NOMO-1 (cell line): ENCODE results near the gene SMIM35.
A peak's percentile ranks its signal among the peaks of the same experiment; 100 is the strongest.

ENCODE experiments used
- DNase-seq, 2 experiments: peaks; one replicate each; lab custom pipeline; 2025; ENCODE audit not compliant: unreplicated experiment in 2 of 2; lab: John Stamatoyannopoulos, UW

SMIM35 gene

DNA sequence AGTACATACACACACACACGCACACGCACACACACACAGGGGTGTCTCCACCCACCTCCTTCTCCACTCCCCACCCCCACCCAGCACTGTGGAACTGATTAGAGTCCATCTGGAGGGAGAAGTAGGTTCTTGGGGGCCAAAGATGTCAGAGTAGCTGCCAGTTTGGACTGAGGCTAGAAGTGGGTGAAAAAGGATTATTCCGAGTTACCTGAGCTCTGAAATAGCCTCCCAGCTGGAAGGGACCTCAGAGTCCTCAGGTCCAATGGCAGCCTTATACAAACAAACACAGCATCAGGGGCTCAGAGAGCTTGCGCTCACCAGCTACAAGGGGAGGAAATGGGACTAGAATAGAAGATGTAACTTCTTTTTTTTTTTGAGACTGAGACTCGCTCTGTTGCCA, 79.7 kb downstream of the SMIM35 start:
- DNase-seq, result peak; percentile 37

DNA sequence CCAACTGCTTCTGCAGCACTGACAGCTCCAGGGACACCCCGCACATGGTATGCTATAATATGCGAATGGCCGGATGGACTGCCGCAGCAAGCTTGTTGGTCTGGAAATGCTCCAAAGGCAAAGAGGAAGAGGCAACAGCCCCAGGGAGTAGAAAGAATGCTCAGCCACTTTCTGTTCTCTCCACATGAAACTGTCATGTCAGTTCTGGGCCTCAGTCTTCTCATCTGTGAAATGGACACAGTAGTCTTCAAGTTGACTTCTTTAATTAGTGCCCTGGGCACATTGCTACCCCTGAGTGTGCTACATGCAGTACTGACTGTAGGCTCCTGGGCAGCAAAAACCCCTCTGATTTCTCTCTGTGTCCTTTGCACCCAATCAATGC, 80.6 kb downstream of the SMIM35 start:
- DNase-seq, result no peak

DNA sequence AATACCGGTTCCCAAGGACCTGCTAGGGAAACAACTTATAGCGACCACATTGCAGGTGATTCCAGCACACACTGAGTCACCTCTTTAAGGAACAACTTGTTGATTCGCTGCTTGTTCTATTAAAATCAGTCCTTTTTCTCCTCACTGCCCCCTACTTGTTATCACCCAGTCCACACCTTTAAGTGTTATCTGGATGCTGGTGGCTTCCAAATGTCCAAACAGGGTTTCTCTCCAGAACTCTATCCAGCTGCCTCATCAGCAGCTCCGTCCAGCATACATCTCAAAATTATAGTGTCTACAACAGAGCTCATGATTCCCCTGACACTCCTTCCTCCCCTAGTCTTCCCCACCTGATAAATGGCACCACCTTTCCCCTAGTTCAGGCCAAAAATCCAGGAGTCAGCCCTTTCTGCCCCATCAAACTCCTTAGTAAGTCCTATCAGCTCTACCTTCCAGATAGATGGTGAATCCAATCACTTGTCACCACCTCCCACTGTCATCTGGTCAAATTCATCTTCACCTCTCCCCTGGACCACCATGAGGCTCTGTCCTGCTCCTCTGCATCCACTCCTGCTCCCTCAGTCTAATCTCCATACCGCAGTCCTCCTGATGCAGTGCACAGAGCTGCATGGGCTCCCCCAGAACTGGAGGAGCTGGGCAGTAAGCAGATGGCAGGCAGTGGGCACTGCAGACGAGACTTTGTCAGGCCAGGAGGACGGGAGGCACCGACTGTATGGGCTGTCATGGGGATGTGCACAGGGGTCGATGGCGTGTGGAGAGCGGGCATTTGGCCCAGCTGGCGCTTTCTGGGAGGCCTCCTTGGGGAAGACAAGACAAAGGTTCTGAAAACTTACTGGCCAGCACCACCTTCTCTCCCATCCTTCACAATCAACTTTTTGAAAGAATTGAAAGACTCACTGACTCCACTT, 81.3 kb downstream of the SMIM35 start:
- no peak for DNase-seq

DNA sequence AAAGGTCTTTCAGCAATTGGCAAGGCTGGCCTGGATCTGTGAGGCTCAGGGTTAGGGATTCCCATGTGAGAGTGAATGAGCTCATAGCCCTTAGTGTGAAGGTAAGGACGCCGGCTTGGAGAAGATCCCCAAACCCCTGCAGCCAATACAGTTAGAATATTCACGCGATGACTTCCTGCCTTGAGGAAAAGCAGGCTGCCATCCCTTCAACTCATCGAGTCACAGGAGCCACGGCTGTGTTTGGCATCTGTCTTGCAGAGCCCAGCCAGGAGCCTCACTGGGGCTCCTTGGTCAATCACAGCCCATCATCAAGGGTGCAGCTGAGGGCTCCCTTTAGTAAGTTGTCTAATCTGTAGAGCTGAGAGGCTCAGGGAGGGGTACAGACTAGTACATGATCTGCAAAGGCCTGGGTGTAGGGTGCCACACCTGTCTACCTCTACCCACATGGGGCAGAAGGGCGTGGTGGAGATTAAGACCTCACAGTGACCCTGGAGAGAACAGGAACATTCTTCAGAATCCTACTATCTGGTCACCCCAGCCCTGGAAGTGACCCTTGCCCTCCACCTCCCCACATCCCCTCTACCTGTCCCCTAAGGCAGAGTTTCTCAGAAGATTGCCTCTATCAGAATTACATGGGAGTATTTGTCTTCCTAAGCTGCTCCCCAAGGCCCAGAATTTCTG, 82.1 kb downstream of the SMIM35 start:
- DNase-seq, result no peak

DNA sequence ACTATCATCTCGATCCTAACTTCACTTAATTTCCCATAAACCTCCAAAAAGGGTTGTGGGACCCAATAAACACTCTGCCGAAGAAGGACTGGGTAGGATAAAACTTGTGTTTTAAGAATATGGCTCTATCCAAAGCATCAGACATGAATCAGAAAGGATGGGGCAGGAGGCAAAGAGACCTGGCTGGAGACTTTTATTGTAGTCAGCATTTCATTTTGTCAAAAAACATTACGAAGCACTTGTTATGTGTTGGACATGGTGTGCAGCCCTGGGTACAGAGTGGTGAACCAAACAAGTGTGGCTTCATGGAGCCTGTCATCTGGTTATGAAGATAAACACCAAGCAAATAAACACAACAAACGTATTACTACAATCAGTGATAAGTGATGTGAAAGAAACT, 83.3 kb downstream of the SMIM35 start:
- DNase-seq, result no peak

DNA sequence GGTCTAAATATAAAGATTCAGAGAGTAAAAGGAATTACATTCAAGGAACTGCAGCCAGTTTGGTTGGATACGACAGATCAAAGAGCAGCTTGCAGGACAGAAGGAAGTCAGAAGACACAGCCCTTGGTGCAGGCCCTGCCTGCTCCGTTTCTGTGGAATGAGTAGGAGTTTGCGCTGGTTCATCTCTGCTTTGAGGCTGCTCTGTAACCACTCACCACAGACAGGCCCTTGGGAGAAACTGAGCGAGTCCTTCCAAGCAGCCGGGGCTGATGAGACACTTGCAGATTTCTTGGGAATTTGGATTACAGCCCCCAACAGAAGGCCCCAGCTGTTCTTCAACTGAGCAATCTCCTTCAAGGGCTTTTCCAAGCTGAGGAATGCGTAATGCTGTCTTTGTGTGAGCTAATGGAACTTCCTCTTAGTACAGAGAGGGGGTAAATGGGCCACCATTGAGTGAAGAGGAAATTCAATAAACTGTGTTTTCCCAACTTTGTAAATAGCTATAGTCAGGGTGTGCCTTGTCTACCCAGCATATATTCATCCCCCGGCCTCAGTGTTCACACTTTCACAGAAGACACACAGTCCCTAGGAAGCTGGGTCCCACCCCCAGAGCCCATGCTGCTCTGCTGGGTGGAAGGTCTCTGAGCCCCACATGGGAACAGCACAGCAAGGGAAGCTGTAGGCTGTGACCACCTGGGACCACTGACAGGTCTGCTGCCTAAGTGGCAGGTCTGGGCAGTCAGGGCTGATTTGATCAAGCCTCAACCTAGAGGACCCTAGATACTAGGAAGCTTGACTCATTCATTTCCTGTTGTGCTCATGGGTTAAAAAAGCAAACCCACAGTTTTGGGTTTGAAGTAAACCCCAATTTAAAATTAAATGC, 84.0 kb downstream of the SMIM35 start:
- DNase-seq, result peak; percentile 29 to 37

DNA sequence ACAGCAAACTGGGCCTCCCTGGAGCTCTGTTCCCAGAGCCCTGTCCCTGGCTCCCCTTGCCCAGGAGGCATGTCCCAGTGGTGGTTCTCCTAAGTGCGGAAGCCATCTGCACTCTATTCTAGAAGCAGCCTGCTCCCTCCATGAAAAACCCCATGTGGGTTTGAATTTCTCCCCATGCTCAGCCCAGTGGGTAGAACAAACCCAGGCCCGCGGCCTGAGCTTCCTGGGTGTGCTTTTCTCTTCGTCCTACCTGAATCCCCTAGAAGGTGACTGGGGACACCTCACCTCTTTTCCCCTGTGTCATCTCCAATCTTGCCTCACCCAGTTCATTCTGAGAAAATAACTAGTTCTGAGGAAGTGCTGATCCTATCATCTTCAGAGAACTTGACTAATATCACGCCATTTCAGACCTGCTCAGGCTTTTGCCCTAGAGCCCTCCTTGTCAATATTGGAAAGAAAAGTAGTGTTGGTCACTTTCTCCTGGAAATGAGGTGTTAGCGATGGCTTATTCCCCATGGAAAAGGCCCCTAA, 84.7 kb downstream of the SMIM35 start:
- DNase-seq, result no peak

DNA sequence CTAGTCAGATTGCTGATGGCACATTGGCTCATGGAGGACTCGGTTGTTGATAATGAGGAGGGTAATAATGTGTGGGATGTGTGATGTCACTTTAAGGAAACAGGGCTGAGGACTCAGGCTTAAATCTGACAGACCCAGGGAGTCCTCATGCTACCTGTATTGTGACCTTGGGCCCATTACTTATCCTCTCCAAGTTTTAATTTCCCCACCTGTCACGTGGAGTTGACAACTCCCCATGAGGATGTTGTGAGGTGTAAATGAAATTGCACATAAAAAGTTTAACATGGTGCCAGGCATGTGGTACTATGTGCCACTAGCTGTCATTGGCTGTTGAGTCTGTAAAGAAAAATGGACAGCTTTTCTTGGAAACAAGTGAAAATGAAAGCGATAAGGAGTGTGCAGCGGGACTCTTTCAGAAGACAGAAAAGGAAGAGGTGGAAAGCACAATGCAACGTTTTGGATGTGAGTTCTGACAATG, 85.2 kb downstream of the SMIM35 start:
- no peak for DNase-seq

DNA sequence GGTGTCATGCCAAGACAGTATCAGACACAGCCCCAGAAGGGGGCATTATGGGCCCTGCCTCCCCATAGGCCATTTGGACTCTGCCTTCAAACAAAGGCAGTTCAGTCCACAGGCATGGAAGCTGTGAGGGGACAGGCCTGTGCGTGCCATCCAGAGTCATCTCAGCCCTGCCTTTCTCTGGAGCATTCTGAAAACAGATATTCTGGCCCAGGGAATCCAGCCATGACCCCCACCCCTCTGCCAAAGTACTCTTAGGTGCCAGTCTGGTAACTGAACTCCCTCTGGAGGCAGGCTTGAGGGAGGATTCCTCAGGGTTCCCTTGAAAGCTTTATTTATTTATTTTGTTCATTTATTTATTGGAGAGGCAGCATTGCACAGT, 85.9 kb downstream of the SMIM35 start:
- DNase-seq, result no peak

DNA sequence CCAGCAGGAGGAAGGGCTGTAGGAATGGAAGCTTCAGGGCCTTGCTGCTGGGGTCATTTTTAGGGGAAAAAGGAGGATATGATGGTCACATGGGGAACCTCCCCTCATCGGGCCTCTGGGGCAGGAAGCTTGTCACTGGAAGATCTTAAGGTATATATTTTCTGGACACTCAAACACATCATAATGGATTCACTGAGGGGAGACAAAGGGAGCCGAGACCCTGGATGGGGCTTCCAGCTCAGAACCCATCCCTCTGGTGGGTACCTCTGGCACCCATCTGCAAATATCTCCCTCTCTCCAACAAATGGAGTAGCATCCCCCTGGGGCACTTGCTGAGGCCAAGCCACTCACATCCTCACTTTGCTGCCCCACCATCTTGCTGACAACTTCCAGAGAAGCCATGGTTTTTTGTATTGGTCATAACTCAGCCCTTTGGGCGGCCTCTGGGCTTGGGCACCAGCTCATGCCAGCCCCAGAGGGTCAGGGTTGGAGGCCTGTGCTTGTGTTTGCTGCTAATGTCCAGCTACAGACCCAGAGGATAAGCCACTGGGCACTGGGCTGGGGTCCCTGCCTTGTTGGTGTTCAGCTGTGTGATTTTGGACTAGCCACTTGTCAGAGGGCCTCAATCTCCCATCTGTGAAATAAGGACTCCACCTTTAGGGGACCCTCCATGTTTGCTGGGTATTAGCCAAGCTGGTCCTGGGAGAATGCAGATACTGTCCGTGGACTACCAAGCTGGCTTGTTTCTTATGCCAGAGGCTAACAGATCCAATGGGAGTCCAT, 86.5 kb downstream of the SMIM35 start:
- no peak for DNase-seq

DNA sequence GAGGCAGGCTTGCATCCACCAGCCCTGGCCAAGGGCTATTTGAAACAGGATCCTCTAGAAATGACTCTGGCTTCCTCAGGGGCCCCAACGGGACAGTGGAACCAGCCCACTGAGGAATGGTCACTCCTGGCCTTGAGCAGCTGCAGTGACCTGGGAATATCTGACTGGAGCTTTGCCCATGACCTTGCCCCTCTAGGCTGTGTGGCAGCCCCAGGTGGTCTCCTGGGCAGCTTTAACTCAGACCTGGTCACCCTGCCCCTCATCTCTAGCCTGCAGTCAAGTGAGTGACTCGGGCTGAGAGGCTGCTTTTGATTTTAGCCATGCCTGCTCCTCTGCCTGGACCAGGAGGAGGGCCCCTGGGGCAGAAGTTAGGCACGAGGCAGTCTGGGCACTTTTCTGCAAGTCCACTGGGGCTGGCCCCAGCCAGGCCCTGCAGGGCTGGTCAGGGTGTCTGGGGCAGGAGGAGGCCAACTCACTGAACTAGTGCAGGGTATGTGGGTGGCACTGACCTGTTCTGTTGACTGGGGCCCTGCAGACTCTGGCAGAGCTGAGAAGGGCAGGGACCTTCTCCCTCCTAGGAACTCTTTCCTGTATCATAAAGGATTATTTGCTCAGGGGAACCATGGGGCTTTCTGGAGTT, 87.3 kb downstream of the SMIM35 start:
- DNase-seq, result no peak

DNA sequence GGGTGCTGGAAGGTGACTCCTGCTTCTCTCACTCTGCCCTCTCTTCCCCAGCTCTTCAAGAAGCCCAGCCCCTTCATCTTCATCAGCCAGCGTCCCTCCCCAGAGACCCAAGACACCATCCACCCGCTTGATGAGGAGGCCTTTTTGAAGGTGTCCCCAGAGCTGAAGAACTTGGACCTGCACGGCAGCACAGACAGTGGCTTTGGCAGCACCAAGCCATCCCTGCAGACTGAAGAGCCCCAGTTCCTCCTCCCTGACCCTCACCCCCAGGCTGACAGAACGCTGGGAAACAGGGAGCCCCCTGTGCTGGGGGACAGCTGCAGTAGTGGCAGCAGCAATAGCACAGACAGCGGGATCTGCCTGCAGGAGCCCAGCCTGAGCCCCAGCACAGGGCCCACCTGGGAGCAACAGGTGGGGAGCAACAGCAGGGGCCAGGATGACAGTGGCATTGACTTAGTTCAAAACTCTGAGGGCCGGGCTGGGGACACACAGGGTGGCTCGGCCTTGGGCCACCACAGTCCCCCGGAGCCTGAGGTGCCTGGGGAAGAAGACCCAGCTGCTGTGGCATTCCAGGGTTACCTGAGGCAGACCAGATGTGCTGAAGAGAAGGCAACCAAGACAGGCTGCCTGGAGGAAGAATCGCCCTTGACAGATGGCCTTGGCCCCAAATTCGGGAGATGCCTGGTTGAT, 88.0 kb downstream of the SMIM35 start:
- no peak for DNase-seq

DNA sequence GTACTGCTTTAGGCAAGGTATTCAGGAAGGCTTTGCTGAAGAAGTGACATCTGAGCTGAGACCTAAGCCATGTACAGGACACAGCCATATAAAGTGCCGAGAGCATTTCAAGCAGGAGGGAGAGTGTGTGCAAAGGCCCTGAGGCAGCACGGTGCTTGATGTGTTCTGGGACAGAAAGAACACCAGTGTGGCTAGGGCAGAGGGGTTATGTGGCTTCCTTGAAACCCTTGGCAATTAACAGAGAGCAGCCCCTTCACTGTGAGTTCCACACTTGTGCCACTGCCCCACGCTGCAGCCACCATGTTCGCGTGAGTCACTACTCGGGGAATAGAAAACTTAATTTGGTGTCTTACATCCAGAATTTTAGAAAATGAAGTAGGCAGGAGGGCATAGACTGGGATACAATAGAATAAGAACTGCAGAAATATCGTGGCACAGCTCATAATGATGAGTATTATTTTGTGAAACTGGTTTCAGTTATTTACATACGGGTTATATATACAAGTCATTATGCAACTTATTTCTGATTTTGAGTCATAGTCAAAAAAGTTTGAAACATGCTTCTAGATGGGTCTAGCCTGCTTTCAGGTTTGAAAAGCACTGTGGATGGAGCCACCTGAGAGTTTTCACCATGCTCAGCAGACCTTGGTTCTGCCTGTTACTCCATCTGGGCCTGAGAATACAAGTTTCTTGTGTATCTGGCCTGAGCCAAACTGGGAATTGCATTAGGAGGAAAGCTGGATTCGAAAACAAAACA, 88.8 kb downstream of the SMIM35 start:
- DNase-seq, result no peak

DNA sequence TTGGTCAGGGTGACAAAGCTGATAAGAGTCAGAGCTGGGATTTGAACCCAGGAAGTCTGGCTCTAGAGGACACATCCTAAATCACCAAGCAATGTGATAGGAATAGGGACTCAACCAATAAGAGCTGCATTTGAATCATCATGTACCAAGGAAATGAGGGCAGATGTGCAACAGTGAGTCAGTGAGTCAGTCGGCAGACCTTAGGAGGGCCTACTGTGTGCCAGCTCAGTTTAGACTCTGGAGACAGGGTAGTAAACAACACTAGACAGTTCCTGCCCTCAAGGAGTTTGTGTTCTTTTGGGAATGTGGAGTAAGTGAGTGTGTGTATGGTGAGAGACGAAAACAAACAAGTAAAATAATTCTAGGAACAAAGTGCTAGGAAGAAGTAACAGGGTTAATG, 89.4 kb downstream of the SMIM35 start:
- no peak for DNase-seq

DNA sequence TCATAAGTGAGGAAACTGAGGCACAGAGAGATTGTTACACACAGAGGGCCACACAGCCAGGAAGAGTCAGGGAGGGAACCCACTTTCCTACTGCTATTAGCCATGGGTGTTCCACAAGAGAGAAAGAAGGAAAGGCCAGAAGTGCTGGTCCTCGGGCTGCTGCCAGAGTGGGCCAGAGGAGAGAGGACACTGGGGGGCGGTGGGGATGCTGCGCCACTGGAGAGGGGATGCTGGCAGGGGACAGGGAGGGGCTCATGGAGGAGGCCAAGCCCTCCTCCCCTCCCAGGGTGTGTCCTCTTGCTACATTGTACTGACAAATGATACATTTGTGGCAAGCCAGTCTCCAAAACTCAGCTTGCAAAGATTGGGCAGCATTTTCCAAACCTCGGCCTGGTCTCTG, 90.7 kb downstream of the SMIM35 start:
- DNase-seq, result no peak

DNA sequence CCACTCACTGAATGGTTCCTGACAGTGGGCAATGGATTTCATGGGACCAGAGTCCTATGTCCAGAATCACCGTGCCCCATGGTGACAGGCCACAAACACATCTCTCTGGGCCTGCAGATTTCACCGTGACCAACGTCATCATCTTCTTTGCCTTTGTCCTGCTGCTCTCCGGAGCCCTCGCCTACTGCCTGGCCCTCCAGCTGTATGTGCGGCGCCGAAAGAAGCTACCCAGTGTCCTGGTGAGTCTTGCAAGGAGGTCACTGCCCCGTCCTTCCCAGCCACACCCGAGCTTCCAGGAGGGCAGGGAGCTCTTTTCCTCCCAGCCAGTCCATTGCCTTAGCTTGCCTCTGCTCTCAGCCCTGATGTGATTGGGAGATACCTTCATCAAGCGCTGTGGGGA, 91.3 kb downstream of the SMIM35 start:
- no peak for DNase-seq

DNA sequence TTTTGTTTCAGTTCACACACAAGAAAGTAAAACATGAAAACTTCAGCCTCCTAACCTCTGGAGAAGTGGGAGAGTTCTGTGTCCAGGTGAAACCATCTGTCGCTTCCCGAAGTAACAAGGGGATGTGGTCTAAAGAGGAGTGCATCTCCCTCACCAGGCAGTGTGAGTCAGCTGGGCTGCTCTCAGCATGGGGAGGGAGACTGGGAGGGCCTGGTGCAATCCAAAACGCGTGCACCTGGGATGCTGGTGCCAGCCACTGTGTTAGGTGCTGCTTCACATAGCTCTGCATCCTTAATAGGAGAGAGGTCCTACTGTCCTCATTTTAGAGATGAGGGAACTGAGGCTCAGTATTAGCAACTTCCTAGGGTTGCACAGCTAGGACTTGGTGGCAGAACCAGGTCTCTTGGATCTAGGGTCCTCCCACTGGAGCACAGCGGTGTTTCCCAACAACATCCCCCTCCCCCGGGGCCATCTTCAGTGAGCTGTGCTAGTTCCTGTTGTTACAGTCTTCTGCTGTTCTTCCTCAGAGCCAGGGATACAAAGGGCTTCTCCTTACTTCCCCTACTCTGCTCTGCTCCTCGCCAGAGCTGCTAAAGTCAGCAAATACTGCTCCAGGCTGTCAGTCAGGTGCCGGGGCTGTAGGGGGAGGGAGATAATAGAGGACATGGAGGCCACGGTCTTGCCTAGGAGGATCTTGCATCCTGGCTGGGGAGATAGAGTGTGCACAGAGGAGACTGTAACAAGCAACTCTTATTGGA, 92.6 kb downstream of the SMIM35 start:
- DNase-seq, result no peak

DNA sequence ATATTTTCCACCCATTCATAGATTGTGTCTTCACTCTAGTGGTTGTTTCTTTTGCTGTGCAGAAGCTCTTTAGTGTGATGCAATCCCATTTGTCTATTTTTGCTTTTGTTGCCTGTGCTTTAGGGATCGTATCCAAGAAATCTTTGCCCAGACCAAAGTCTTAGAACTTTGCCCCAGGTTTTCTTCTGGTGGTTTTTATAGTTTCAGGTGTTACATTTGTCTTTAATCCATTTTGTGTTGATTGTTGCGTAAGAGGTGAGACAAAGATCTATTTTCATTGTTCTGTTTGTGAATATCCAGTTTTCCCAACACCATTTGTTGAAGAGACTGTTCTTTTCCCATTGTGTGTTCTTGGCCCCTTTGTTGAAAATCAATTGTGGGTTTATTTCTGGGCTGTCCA, 94.1 kb downstream of the SMIM35 start:
- no peak for DNase-seq
